ENCODE measurements around the gene LRRN1.
"Not testable (repeated sequence)": the region's sequence is repeated elsewhere in the genome, so short reads cannot be mapped to it uniquely, and the experiment has no call there.

The LRRN1 gene

DNA sequence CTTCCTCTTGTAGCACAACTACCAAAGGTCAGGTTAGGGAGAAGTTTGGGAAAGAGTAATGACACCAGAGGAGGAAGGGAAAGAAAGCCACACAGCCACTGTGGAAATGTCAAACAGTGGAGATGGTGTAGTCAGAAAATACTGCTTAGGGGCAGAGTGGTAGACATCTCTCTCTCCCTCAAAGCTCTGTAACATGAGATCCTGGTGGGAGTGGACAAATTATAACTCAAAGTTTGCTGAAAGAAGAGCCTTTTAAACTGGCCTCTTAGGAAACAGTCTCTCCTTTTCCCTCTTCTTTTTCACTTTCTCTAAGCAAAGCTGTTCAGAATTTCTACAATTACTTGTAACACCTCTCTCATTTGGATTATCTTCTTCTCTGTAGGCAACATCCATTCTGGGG is 55.8 kb downstream of the LRRN1 start:
- no peak for TF ChIP-seq CTCF (IDR thresholded peaks at IDR 0.05; ENCODE audit: low read depth, low read length, missing control alignments)
- in situ Hi-C loops (cut with HindIII; ENCODE audit: low sequenced_read_pairs), result loop anchor here (10.0 kb wide), 1 partner anchor 70 kb away; no protein-coding TSS in a partner anchor

GRCh38 chr3:3860235-3860634 is 61.0 kb downstream of the LRRN1 start:
- in situ Hi-C loops (cut with HindIII; ENCODE audit: low sequenced_read_pairs), result no loop called here
- TF ChIP-seq CTCF (IDR thresholded peaks at IDR 0.05; ENCODE audit: low read depth, low read length, missing control alignments), result no peak

More for the DNA sequence above, 55.8 kb downstream of the LRRN1 start:
- H3K4me3 ChIP-seq (ENCODE audit: low read depth, low read length), result no peak overlapping the region
- no peak for DNase-seq (ENCODE audit: low read depth)

GRCh38 chr3:3862534-3862933 is 63.3 kb downstream of the LRRN1 start:
- in situ Hi-C loops (cut with HindIII; ENCODE audit: low sequenced_read_pairs), result no loop called here
- no peak for DNase-seq (ENCODE audit: low read depth)
- H3K4me3 ChIP-seq (ENCODE audit: low read depth, low read length), result no peak overlapping the region
- no peak for TF ChIP-seq CTCF (IDR thresholded peaks at IDR 0.05; ENCODE audit: low read depth, low read length, missing control alignments)

More at GRCh38 chr3:3860235-3860634, 61.0 kb downstream of the LRRN1 start:
- H3K4me3 ChIP-seq (ENCODE audit: low read depth, low read length), result no peak overlapping the region
- no peak for DNase-seq (ENCODE audit: low read depth)

DNA sequence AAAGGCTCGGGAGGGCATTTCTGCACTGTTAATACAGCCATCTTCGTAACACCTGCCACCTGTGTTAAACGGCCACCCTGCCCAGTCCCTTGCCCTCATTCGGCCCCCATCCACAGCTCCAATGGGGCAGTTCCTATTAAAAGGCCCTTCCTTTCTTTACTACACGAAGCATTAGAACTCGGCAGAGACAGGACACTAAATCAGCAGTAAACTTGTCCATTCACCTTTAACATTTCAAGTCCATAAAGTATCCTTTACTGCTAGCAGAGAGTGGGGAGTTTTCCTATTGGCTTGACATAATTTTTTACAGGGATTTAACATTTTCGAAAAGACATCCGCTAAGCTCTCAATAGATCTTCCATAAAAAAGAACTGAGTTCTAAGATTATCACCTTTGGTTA is 76.3 kb downstream of the LRRN1 start:
- no peak for DNase-seq (ENCODE audit: low read depth)
- in situ Hi-C loops (cut with HindIII; ENCODE audit: low sequenced_read_pairs), result no loop called here
- no peak overlapping the region for H3K4me3 ChIP-seq (ENCODE audit: low read depth, low read length)
- TF ChIP-seq CTCF (IDR thresholded peaks at IDR 0.05; ENCODE audit: low read depth, low read length, missing control alignments), result no peak

- in situ Hi-C loops (cut with HindIII; ENCODE audit: low sequenced_read_pairs), result no loop called here
- no peak overlapping the region for H3K4me3 ChIP-seq (ENCODE audit: low read depth, low read length)
Measured at GRCh38 chr3:3881050-3881449, 81.8 kb downstream of the LRRN1 start.

GRCh38 chr3:3887311-3887710 is 88.1 kb downstream of the LRRN1 start:
- DNase-seq (ENCODE audit: low read depth); H3K4me3 ChIP-seq (ENCODE audit: low read depth, low read length); in situ Hi-C loops (cut with HindIII; ENCODE audit: low sequenced_read_pairs): not testable (repeated sequence)

More at GRCh38 chr3:3881050-3881449, 81.8 kb downstream of the LRRN1 start:
- no peak for TF ChIP-seq CTCF (IDR thresholded peaks at IDR 0.05; ENCODE audit: low read depth, low read length, missing control alignments)
- no peak for DNase-seq (ENCODE audit: low read depth)

GRCh38 chr3:3893590-3893989 is 94.4 kb downstream of the LRRN1 start:
- TF ChIP-seq CTCF (IDR thresholded peaks at IDR 0.05; ENCODE audit: low read depth, low read length, missing control alignments), result no peak
- in situ Hi-C loops (cut with HindIII; ENCODE audit: low sequenced_read_pairs), result no loop called here
- DNase-seq (ENCODE audit: low read depth), result no peak
- H3K4me3 ChIP-seq (ENCODE audit: low read depth, low read length), result no peak overlapping the region

All from astrocyte of the cerebellum (primary cell).